Bronchial epithelial cell (primary cell): ENCODE data around the gene JPH4. TPM values are rescaled to one million over a fixed set of nuclear protein-coding genes. Genes with fewer than 3 reads are reported as not detected.

ENCODE experiments used
- DNase-seq: peaks from one replicate; pipeline ENCODE4 v3.0.0-alpha.2; 2010; ENCODE audit warnings: low read depth
- FAIRE-seq: peaks from 2 replicates; lab custom pipeline; 2011; peaks lifted over from hg19 to GRCh38; lab: Jason Lieb, UNC
- H3K27me3 ChIP-seq: 2 replicates; pipeline ENCODE4 v1.5.1; 2011; ENCODE audit warnings: low read length; ENCODE audit not compliant: control insufficient read depth, insufficient read depth
- H3K36me3 ChIP-seq: 2 replicates; pipeline ENCODE4 v1.5.1; 2011; ENCODE audit warnings: low read length; ENCODE audit not compliant: control insufficient read depth, insufficient read depth
- H3K4me3 ChIP-seq: 2 replicates; pipeline ENCODE4 v1.5.1; 2011; ENCODE audit warnings: mild to moderate bottlenecking, low read depth, low read length, control low read depth
- total RNA-seq: library from RNA; depleted of rRNA; stranded (reverse); fragments of >200 nt; gene quantifications from 2 replicates; pipeline ENCODE4 v1.2.1, GENCODE V29; 2014
- TF ChIP-seq, protein P1 (sequence below): IDR thresholded peaks from 2 replicates; pipeline ENCODE4 v1.5.1; 2011; ENCODE audit warnings: mild to moderate bottlenecking, moderate library complexity, low read length, control low read depth, inconsistent platforms; ENCODE audit not compliant: insufficient read depth, severe bottlenecking

Gene JPH4
- total RNA-seq, 1 donor from 2014 or later, result not detected

- H3K36me3 ChIP-seq, result no peaks in the 10 kb centered on the region
- no peak overlapping the region for H3K4me3 ChIP-seq
- H3K27me3 ChIP-seq, result no peaks in the 10 kb centered on the region
- TF ChIP-seq, protein P1, sequence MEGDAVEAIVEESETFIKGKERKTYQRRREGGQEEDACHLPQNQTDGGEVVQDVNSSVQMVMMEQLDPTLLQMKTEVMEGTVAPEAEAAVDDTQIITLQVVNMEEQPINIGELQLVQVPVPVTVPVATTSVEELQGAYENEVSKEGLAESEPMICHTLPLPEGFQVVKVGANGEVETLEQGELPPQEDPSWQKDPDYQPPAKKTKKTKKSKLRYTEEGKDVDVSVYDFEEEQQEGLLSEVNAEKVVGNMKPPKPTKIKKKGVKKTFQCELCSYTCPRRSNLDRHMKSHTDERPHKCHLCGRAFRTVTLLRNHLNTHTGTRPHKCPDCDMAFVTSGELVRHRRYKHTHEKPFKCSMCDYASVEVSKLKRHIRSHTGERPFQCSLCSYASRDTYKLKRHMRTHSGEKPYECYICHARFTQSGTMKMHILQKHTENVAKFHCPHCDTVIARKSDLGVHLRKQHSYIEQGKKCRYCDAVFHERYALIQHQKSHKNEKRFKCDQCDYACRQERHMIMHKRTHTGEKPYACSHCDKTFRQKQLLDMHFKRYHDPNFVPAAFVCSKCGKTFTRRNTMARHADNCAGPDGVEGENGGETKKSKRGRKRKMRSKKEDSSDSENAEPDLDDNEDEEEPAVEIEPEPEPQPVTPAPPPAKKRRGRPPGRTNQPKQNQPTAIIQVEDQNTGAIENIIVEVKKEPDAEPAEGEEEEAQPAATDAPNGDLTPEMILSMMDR, result no peak
- DNase-seq, result no peak
- peak; percentile 28 for FAIRE-seq
Observed at GRCh38 chr14:23542261-23542660, 36.3 kb downstream of the JPH4 start.

- Histone ChIP-seq H3K36me3 (no peaks in the 10 kb centered on the region), H3K27me3 (no peaks in the 10 kb centered on the region), H3K4me3 (no peak overlapping the region)
- TF ChIP-seq, protein P1, result no peak
- no peak for FAIRE-seq
- no peak for DNase-seq
Observed at GRCh38 chr14:23540141-23540469, 38.5 kb downstream of the JPH4 start.

DNA sequence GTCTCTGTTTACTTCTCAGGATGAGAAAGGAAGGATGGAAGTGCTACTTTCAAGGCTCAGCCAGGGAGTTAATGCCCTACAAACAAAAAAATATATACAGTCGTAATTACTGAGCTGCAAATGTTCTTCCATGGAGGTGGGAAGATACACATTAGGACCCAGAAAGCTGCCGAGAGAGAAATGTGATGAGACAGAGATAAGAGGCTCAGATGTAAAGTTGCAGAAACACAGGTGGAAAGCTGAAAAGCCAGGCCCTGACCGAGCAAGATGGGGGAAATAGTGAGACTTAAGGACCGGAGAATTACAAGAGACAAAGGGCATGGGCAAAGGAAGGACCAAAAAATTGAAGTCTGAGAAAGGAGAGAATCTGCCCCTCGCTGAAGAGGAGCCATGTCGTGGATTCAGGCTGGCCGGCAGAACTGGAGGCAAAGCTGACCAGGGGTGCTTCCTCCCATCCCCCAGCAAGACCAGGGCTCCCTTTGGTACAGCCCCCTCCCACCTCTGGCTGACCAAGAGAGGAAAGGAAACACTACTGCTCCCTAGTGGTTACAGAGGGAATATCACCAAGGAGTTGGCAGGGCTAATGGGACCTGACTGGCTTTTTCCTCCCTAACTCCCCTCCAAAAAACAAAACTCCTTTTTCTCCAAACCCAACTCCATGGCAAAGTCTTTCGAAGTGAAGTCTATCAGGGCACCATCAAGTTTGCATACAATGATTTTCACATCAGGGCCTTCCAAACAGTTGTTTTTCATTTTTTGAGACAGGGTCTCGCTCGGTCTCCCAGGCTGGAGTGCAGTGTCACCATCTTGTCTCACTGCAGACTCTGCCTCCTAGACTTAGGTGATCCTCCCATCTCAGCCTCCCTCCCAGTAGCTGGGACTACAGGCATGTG lies 39.1 kb downstream of the JPH4 start:
- Histone ChIP-seq H3K27me3 (no peaks in the 10 kb centered on the region), H3K36me3 (no peaks in the 10 kb centered on the region), H3K4me3 (no peak overlapping the region)
- TF ChIP-seq, protein P1, result peak; percentile 83
- FAIRE-seq (no peak), DNase-seq (peak; percentile 32)

DNA sequence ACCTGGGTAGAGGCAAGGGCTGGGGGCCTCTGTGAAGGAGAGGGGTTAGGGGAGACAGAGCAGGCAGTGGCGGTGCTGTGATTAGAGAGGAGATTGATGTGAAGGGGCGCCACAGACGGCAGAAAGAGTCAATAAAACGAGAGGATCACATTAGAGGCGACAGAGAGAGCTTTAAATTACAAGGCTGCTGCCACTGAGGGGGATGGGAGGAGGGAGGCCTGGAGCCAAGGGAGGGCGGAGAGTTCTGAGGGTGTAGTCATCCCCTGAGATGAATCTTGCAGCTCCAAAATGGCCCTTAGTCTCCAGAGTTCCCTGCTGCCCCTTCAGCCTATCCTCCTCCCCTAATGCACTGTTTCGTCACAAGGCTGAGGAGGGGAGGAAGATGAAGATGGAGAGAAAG lies 39.8 kb downstream of the JPH4 start:
- FAIRE-seq (no peak), DNase-seq (no peak)
- Histone ChIP-seq H3K4me3 (no peak overlapping the region), H3K27me3 (no peaks in the 10 kb centered on the region), H3K36me3 (no peaks in the 10 kb centered on the region)
- TF ChIP-seq, protein P1, result no peak

DNA sequence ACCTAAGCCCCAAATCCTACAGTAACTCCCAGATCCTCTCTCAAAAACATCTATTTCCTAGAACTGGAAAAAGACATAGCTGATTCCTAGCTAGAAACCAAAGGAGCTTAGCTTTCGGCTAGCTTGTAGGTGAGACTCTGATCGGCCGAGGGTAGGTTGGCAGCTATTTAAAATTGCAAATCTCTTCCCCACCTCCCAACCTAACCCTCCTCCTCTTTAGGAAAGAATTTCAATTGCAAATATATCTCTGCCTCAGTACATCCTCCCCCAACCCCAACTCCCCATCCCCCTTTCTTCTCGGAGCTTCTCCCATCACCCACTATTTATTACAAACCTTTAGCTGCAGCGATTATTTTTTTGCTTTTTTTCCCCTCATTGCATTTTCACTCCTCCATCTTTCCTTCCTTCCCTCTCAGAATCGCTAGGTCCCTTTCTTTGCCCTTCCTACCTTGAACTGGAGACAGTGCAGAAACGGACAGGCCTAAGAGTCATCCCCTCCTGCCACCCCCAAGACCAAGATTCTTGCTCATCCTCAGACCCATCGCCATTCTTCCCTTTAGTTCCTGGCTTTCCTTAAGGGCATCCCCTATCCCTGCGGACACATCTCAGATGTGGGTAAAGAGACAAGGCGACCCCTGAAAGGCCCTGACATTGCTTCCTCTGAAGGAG lies 40.4 kb downstream of the JPH4 start:
- DNase-seq (no peak), FAIRE-seq (no peak)
- Histone ChIP-seq H3K36me3 (no peaks in the 10 kb centered on the region), H3K27me3 (no peaks in the 10 kb centered on the region), H3K4me3 (no peak overlapping the region)
- TF ChIP-seq, protein P1, result no peak
